Brain pericyte (primary cell): ENCODE data around the gene ADCY1.

Source experiments
- DNase-seq: peaks from one replicate; pipeline ENCODE4 v3.0.0-alpha.2; 2012; ENCODE audit warnings: low read depth, low spot score

The ADCY1 gene

DNA sequence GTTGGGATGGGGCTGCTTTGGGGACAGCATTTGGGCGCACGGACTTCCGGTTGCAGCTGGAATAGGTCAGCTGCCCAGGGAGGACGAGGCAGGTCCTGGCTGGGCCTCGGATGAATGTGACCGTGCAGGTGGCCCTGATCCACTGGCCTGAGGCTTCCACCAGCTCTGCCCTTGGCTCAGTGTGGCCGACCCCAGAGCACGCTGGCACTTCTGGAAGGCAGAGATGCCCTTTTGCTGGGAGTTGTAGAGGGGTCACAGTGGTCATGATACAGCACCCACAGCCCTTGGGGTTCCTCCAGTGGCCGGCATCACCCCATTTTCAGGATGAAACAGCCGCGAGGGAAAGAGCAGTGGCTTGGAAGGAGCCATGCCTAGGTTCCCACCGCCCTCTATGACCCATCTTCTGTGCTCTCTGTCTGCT is 19.0 kb downstream of the ADCY1 start:
- DNase-seq = no peak

DNA sequence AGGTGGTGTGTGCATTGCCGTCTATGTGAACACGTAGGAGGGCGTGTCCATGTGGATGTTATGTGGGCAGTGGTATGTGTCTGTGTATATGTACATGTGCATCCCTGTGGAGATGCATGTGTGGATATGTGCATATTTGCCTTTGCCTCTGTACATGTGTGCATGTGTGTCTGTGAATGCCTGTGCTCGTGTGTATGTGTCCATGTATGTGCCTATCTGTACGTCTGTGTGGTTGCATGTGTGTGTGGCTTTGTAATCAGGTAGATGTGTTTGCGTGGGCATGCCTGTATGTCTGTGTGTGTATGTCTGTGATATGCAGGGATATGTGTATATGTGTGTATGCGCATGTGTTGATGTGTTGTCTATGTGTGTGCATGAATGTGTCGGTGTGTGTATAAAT is 19.7 kb downstream of the ADCY1 start:
- DNase-seq = no peak

DNA sequence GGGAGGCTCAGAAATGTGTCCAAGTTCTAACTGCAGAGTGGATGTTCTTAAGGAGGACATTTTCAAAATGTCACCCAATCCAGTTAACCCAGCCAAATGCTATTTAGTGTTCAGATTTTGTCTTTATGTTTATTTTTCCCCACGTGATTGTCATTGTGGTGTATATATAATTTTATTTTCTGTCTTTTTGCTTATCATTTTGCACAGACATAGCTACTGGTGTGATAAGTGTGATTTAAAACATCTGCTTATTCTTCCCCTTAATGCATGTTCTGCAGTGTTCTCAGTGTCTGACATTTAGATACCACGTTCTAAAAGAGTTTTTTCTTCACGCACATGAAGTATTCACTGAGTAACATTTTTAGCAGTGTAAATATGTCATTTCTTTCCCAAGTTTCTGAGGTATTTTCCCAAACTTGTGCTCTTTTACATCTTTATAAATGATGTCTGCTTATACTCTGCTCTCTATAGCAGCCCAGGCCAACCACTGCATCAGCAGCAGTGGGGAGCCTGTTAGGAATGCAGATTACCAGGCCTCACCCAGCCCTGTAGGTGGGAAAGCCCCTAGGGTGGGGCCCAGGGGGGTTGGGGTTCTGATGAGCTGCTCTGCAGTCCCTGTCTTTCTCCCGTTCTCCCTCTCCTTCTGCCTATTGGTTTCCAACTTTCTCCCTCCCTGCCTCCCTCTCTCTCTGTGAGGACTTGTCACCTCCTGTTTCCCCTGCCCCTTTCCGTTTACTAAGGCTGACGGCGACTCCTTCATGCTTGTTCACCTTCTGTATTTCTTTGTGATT is 20.8 kb downstream of the ADCY1 start:
- DNase-seq = no peak

DNA sequence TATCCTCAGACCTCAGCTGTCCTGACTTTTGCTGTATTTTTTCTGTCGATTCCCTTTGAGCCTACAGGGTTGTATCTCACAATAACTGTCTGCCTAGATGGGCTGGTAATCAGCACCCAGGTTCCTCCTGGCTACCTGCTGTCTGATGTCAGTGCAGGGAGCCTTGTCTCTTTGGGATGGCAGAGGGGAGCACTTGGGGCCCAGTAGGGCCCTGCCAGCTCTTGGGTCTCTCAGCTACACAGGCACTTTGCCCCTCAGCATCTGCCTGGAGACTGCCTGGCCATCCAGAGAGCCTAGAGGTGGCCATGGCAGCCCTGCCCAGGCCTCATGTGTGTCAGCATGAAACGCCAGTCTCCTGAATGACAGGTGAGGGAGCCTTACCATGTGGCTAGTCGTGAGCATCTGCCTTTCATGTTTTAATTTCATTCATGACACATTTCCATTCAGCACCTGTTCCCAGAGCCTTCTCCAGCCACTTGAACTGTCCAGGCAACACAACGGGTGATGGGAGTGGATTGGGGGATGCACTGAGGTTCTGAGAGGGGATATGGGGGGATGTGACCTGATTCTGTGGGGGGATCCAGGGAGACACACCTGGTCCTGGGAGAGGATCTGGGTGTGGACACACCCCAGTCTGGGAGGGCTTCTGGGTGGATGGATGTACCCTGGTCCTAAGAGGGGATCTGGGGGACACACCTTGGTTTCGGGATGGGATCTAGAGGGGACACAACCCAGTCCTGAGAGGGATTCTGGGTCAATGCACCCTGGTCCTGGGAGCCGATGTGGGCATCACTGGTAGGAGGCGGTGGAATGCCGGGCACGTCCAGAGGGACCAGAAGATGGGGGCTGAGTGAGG is 21.9 kb downstream of the ADCY1 start:
- DNase-seq = no peak

DNA sequence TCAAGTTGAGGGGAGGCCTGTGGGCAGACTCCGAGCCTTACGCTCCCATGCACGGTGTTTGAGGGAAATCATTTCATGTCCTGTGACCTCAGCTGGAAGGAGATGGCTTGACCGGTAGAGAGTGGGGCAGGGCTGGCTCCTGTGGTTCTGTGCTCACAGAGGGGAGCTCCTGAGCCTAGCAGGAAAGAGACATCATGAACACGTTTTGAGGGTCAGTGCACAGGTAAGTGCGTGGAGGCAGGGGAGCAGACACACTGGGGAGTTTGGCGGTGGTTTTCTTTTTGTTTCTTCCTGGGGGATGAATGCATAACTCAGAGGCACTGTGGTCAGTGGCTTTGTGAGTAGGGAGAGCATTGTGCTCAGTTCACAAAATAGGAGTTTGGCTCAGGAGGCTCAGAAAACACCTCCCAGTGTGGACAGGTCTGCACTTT is 22.5 kb downstream of the ADCY1 start:
- DNase-seq = no peak

DNA sequence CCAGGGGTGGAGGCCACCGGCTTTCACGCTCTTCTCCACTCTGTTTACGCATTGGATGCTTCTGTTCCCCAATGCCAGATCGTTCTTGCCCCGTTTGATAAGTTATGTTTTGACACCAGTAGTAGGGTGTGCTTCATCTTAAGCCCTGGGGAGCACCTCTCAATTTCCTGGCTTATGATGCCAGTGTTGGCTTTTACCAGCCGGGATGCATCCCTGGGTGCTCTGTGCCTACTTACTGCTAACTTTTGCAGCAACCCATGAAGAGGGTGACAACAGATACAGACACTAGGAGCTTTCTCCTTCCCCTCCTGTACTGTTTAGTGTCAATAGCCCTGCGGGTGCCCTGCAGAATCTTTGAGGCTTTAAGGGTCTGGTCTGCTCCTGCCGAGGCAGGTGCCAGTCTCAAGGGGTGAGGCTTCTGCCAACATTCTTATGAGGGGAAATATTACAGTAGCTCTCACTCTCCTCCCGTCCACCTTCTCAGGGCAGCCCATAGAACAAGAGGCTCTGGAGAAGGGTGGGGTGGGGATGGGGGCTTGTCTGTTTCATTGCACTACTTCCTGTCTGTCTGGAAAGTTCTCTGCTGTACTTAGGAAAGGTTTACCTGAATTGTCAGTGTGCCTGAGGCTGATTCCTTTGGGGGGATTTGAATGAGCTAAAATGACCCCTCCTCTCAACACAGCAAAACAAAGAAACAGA is 23.3 kb downstream of the ADCY1 start:
- DNase-seq = no peak

DNA sequence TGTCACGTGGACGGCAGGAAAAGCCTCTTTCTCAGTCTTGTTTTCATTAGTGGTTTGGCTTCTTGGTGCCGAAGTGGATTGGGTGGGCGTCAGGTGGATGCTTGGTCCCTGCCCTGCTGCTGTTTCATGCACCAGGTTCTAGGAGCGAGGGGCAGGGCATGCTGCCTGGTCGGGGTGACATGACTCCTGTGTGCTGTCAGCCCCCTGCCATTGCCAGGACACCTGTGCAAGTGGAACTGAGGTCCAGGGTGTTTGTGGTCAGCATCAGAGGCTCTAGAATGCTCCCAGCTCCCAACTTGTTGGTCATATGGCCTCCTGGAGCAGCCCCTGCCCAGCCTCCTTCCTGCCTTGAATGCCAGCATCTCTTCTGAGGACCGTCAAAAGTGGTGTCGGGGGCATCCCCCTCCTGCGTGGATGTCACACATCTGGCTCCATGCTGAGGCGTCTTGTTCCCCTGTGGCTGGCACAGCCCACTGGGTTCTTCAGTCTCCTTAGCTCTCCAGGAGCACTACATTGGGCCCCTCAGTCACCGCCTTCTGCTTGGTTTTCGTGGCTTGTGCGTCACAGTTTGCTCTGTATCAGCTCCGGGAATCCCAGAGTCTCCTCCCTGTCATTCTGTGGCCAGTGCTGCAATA is 24.8 kb downstream of the ADCY1 start:
- no peak for DNase-seq

DNA sequence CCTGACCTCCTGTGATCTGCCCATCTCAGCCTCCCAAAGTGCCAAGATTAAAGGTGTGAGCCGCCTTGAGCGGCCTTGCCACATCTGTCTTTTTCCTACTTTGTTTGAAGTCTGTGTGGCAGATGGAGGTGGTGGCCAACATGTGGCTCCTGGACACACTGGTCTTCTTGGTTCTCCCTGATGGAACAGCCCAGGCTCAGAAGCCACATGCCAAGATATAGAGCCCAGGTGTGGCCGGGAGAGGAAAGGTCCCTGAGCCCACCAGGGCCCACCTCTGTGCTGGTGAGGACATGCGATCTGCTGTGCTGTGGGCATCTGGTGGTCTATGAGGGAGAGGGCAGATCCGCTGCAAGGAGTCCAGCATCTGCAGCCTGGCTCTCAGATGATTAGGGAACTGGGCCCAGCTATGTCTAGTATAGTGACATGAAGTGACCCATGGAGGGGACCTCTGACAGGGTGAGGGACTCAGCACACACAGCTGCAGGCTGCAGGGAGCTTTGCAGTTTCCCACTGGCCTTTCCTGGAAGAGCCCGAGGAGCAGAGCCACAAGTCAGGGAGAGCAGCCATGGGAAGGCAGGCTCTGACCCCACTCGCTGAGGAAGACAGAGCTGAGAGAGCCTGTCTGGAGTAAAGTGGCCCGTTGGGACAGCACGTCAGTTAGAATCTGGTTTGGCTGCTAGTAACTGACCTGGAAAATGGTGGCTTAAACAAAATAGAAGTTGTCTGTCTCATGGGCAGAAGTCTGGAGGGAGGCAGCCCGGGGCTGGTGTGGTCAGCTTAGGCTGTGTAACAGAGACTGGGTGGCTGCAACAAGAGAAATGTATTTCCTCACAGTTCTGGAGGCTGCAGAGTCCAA is 25.9 kb downstream of the ADCY1 start:
- no peak for DNase-seq

DNA sequence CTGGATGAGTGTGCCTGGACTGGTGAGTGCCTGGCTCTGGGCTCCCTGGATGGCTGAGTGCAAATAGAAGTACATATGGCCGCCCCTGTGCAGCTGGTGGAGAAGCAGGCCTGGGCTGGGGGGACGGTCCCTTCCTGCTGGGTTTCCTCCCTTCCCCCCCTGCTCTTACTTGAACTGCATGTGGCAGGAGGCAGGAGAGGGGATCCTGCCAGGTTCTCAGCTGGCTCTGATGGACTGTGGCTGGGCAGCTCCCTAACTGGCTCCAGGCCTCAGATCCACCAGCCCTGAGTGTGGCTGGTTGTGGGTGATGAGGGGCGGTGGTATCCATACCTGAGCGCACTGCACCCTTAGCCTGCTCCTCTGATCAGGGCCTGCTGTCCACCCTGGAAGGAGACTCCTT is 26.9 kb downstream of the ADCY1 start:
- DNase-seq = no peak

DNA sequence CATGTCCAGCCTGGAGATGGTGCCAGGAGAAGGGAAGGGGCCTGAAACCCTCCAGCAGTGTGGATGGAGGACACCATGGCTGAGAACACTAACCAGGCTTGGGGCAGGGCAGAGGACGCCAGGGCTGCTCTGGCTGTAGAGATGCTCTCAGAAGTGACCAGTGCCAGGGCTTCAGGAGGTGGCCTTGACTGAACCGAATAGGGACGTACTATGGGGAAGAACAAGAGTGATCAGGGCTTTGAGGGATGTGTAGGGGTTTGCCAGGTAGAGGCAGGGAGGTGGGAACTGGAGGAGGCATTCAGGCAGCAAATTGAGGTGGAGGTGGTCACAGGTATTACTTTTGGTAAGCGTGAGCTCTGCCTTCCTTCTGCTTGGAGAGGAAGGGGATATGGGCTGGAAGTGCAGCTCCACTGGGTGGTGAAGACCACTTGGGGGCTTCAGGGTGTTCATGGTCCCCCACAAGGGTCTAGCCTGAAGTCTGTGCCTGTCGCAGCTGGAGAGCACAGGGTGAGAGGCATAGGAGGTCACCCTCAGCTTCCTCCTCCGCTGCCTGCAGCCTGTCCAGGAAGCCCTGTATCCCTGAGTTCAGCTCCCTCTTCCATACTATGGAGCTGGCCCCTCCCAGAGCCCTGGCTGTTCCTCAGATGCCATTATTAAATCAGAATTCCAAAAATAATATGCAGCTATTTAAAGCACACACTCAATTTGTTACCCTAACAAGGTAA is 27.8 kb downstream of the ADCY1 start:
- DNase-seq = no peak

DNA sequence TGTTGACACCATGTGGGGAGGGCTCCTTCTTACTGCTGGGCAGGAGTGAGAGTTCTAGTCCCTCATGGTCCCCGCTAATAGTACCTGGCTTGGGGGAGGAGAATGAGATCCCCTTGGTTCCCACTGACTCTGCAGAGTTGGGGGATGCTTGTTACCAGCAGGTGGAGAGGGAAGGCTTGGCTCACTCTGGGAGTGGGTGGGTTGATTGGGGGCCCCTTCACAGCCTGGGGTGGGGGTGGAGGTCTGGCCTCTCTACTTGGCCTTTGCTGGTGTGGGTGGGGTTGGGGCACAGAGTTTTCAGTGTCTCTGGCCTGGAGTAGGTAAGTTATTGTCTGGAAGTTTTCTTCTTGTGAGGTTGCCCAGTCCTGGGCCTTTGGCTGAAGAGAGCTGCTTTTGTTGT is 31.9 kb downstream of the ADCY1 start:
- no peak for DNase-seq

DNA sequence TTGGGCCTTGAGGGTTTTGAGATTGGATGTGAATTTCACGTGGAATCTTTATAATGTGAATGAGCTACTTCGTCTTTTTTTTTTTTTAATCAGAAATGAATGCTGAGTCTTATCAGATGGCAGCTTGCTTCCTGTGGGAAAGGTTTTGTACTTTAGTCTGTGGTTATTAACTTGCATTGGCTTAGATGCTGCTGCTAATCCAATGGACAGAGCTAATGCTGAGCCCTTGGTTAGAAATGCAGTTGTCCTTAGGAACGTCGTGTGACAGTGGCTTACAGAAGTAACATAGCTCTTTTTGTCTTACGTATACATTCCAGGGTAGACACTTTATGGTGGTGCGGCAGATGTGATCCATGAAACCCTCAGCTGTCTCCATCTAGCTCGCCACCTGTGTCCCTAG is 32.8 kb downstream of the ADCY1 start:
- no peak for DNase-seq

DNA sequence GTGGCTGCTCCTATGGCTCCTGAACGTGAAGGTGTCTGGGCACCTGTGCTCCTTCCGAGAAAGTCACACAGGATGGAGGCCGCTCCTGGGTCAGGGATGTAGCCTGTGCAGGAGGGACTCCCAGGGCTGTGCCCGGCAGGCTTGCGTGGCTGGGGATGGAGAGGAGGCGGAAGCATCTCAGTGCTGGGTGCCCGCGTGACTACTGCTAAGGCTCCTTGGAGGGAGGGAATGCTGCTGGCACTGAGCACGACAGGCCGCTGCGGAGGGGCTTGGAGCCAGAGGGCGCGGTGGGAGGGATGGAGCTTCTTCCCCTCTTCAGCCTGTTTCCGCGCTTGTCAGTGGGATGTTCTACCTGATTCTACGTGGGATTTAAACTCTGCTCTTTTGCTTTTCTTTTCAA is 35.0 kb downstream of the ADCY1 start:
- no peak for DNase-seq

DNA sequence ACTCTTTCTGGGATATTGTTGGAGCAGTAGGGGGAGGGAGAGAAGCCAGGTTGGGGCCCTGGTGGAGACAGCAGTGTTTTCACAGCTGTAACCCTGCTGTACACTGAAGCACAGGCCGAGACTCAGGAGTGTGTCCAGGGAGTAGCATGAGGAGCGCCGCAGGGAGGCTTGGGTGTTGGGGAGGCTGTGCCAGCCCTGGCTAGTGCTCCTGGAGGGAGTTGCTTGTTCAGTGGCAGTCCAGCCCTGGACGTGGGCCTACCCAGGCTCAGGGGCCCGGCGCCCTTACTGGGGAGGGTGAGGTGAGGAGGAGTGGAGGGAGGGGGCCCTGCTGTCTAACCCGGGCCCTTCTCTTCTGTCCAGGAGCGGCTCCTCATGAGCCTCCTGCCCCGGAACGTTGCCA is 35.9 kb downstream of the ADCY1 start:
- DNase-seq = no peak

DNA sequence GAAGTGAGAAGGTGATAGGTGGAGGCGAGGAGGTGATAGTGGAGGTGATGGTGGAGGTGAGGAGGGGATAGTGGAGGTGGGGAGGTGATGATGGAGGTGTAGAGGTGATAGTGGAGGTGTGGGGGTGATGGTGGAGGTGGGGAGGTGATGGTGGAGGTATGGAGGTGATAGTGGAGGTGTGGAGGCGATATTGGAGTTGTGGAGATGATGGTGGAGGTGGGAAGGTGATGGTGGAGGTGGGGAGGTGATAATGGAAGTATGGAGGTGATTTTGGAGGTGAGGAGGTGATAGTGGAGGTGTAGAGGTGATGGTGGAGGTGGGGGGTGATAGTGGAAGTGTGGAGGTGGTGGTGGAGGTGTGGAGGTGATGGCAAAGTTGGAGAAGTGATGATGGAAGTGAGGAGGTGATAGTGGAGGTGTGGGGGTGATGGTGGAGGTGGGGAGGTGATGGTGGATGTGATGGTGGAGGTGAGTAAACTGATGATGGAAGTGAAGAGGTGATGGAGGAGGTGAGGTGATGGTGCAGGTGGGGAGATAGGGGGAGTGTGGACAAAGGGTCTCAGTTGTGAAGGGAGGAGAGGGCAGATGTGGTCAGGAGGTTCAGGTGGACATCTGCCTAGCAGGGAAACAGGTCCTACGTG is 36.6 kb downstream of the ADCY1 start:
- no peak for DNase-seq

DNA sequence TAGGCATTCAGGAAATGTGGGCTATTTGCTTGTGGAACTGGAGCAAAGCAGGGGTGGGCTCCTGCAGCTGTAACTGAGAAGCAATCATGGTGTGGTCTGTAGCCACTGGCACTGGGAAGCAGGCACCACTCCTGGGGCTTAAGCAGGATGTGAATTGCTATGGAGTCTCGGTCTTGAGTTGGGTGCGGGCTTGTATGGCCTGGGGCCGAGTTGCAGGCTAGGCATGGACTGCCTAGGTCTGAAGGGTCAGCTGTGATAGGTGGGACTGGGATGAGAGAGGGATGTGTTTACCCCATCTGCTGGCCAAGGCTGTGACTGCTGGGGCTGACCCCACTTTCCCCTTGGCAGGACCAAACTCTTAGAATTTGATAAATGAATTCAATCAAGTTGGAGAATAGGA is 43.0 kb downstream of the ADCY1 start:
- DNase-seq = no peak

DNA sequence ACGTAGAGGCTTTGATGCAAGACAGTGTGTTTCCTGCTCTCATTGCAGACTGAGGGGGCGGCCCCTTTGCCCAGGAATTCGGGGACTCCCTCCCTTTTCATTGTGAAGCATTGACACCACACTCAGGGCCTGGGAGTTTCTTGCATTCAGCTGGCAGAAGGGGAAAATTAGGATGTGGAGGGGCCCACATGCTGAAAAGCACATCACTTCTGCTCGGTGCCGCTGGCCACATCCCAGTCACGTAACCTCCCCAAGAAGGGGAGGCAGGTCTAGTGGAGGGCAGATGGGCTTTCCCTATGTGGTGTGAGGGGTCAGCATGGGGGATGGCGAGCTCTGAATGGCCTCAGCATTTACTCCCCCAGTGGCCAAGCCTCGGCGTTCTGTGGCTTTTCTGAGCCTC is 47.9 kb downstream of the ADCY1 start:
- no peak for DNase-seq

DNA sequence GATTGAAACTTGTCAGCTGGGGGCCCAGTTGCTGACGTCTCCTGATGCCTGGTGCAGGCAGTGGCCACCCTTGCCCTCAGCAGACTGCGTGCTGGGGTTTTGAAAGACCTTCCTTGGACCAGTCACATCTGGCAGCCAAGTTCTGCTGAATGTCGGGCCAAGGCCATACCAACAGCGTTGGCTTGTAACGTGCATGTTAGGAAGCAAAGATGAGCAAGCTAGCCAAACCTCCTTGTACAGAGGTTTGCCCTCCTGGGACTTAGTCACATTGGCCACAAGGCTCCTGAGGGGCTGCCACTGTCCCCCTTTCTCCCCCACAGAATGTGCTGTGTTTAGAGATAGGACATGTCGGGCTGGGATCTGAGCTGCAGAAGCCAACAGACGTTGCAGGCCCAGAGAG is 49.0 kb downstream of the ADCY1 start:
- DNase-seq = no peak

DNA sequence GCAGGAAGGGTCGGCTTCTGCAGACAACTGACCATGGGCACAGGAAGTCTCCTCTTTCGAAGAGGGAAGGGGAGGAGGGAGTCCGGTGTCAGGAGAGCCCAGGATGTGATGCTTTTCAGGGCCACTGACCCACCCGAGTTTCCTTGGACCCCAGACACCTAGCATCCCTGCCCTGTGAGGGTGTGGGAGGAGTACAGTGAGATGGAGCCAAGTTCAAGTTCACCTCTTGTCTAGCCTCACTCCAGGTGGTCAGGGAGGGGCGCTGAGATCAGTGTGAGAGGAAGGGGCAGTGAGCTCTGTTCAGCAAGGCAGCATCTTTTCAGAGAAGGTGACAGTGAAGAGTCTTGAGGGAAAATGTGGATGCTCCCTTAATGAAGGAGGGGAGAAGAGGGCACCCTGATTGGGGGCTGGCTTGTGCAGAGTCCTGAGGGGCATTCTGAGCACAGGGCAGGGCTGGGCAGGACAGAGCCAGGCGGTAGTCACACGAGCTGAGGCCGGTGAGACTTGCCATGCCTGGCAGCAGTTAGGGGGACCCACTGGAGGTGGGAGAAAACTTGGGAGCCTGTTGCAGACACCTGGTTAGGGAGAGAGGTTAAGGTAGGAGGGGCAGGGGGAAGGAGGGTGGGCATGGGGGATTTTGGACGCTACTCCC is 49.7 kb downstream of the ADCY1 start:
- no peak for DNase-seq
